GM12873 (cell line): ENCODE results near the gene ETV3.

Source experiments
- TF ChIP-seq, protein P1 (sequence below): IDR thresholded peaks from 2 replicates; pipeline ENCODE4 v1.5.1; 2012; ENCODE audit warnings: low read depth, mild to moderate bottlenecking, moderate library complexity, low read length, control low read depth; ENCODE audit not compliant: insufficient read depth; ENCODE audit errors: missing control alignments

The ETV3 gene

DNA sequence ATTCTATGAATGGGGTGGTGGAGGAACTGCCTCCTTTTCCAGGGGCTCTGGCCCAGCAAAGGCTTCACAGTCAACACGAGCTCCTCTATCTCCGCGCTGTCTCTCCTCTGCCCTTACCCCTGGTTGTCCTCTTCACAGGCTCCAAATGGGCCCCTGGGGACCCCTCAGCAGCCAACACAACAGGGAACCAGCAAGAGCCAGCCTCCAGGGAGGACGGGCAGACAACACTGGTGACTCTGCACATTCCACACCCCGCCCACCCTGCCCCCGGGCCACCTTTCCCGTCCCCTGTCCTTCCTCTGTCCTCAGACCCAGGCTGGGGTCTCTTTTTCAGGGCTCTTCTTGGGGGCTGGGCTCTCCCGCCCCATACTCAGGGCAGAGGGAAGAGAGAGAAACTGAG is 17.5 kb upstream of the ETV3 start:
- TF ChIP-seq, protein P1, sequence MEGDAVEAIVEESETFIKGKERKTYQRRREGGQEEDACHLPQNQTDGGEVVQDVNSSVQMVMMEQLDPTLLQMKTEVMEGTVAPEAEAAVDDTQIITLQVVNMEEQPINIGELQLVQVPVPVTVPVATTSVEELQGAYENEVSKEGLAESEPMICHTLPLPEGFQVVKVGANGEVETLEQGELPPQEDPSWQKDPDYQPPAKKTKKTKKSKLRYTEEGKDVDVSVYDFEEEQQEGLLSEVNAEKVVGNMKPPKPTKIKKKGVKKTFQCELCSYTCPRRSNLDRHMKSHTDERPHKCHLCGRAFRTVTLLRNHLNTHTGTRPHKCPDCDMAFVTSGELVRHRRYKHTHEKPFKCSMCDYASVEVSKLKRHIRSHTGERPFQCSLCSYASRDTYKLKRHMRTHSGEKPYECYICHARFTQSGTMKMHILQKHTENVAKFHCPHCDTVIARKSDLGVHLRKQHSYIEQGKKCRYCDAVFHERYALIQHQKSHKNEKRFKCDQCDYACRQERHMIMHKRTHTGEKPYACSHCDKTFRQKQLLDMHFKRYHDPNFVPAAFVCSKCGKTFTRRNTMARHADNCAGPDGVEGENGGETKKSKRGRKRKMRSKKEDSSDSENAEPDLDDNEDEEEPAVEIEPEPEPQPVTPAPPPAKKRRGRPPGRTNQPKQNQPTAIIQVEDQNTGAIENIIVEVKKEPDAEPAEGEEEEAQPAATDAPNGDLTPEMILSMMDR = no peak

DNA sequence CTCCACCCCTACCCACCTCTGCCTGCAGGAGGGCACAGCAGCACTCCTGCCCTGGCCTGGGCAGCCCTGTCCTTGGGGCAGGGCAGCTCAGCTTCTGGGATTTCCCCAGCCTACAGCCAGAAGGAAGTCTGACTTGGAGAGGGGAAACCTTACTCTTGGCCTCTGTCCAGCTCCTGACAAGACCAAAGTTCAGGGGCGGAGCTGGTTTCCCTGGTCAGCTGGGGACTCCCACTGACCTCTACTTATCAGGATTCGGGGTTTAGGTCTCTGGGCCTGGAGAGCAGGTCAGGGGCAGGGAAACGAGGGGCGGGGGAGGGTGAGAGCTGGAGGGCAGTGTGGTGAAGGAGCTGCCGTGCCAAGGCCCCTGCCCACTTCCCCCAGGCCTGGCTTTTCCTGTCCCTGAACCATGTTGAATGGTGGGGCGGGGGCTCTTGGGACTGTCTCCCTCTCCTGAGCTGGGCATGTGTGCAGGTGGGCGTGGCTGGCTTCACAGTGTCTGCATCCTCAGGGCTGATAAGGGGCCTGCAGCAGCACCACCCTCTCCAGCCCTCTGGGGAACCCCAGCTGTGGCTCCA is 16.8 kb upstream of the ETV3 start:
- TF ChIP-seq, protein P1 = no peak

DNA sequence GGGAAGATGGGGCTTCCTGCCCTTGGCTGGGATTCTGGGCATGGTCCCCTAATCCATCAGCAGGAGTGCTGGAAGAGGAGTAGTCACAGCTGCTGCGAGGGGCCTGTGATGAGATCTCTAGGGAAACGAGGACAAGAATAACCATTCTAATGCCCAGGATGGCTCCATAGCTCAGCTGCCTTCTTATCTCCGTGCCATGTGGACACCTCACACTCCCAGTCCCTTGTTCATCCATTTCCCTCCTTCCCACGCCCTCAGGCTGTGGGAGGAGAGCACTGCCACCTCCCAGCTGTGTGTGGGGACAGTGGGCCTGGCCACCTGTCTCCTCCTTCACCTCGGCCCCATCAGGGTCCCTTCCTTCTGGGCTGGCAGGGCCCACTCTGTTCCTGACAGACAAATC is 16.1 kb upstream of the ETV3 start:
- TF ChIP-seq, protein P1 = no peak

DNA sequence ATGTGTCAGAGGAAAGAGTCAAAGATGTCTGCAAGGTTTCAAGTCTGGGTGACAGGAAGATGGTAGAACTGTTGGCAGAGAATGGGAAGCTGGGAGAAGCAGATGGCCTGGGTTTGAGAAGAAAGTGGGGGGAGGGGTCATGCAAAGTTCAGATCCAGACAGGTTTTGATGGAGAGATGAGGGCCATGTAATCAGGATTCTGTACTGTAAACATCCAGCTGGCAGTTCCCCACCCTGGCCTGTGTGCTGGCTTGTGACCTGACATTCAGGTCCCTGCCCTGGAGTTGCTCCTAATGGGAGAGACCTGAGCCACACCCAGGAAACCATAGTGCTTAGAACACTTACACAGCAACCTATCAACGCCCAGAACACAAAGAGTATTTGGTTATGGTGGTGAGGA is 15.6 kb upstream of the ETV3 start:
- TF ChIP-seq, protein P1 = no peak

DNA sequence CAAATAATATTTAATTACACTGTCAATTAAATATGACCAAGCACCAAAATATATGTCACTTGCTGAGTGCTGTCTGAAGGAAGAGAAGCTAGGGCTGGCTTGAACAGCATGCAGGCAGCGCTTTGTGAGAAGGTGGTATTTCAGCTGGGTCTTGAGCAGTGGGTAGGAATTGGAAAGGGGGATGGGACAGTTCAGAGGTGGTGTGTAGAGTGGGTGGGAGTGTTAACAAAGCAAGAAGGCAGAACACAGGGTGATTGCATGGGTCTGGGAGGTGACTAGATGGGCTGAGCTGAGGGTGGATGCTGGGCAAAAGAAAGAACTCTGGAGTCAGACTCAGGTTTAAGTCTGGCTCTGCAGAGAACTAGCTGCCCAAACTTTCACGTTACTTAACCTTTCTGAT is 14.3 kb upstream of the ETV3 start:
- TF ChIP-seq, protein P1 = no peak

DNA sequence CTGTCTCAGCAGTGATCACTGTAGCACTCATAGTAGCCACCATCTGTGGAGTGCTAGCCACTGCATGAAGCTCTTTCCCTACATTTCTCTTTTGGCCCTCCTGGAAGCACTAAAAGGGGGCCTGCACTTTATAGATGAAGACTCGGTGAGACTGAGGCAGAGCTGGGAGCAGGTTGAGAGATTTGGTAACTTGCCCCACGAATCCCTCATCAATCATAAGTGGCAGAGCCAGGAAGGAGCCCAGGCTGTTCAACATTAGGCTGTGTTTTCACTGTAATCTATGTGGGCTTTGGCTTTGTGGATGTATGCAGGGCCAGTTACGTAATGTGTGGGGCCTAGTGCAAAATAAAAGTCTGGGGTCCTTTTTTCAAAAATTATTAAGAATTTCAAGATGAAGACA is 13.3 kb upstream of the ETV3 start:
- TF ChIP-seq, protein P1 = no peak

DNA sequence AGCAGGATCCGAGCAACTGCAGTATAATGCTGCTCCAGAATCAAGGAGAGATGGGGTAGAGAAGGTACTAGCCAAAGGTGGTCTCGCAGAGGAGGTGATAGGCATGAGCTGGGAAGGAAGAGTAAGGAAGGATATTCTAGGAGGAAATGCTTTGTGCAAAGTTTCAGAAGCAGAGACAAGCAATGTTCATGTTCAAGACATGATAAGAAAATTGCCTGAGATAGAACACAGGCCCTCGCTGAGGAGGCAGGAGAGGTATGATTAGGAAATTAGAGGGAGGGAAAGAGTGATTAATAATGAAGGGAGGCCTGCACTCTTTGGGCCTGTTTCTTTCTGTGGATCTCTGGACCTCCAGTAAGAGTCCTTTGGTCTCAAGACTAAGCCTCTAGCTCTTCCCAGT is 12.9 kb upstream of the ETV3 start:
- TF ChIP-seq, protein P1 = no peak
